Upper lobe of left lung (tissue), 6 donors: ENCODE results near the gene KRT85. TPM values are rescaled to one million over a fixed set of nuclear protein-coding genes. Genes with fewer than 3 reads are reported as not detected.

Source experiments
- ATAC-seq, 2 donors: fragments of 200-7000 bp; cut with Tn5 transposase; one replicate each; pipeline ENCODE4 v1.9.1; 2022; ENCODE audit warnings: mild to moderate bottlenecking in 2 of 2, moderate library complexity in 2 of 2; ENCODE audit not compliant: low FRiP score in 2 of 2
- DNase-seq, 2 donors: peaks; one replicate each; pipeline ENCODE4 v3.0.0-alpha.2; 2019 to 2020
- H3K27ac ChIP-seq, 4 donors: fragments of 200-600 bp; sonication (generic); one replicate each; pipeline ENCODE4 v1.5.1; 2016 to 2019
- H3K27me3 ChIP-seq, 4 donors: fragments of 200-600 bp; sonication (generic); one replicate each; pipeline ENCODE4 v1.5.1; 2017 to 2019
- H3K36me3 ChIP-seq, 4 donors: fragments of 200-600 bp; sonication (generic); one replicate each; pipeline ENCODE4 v1.5.1; 2016 to 2019
- H3K4me1 ChIP-seq, 4 donors: fragments of 200-600 bp; sonication (generic); one replicate each; pipeline ENCODE4 v1.5.1; 2018 to 2019
- H3K4me3 ChIP-seq, 4 donors: fragments of 200-600 bp; sonication (generic); one replicate each; pipeline ENCODE4 v1.5.1; 2017 to 2019; ENCODE audit warnings: mild to moderate bottlenecking in 2 of 4, moderate library complexity in 1 of 4
- H3K9me3 ChIP-seq, 4 donors: fragments of 200-600 bp; sonication (generic); one replicate each; pipeline ENCODE4 v1.5.1; 2018 to 2019
- EP300 ChIP-seq, 4 donors: sonication (generic); formaldehyde crosslinking; IDR thresholded peaks; one replicate each; pipeline ENCODE4 v1.5.1; 2017; ENCODE audit warnings: antibody characterized with exemption in 4 of 4, control low read depth in 2 of 4
- POLR2A ChIP-seq, 4 donors: fragments of 450-650 bp; IDR thresholded peaks; one replicate each; pipeline ENCODE4 v1.5.1; 2016 to 2017; ENCODE audit warnings: antibody characterized with exemption in 4 of 4, mild to moderate bottlenecking in 2 of 4
- POLR2AphosphoS5 ChIP-seq, 2 donors: sonication (generic); formaldehyde crosslinking; IDR thresholded peaks; one replicate each; pipeline ENCODE4 v1.5.1; 2017; ENCODE audit warnings: antibody characterized with exemption in 2 of 2
- WGBS, 2 donors: methylation state at CpG; one replicate each; pipeline ENCODE4 v1.1.5; 2017 to 2018; 5-methylcytosine and 5-hydroxymethylcytosine counted together
- total RNA-seq, 6 donors: library from RNA; depleted of rRNA in 4 of 6; stranded (reverse); fragments of >200 nt in 4 of 6; gene quantifications; one replicate each; pipeline versions ENCODE4 v1.1.0 to v1.2.1, GENCODE V29; 2016 to 2021
- TF ChIP-seq, protein P1 (sequence below), 6 experiments: fragments of 450-650 bp in 4 of 6; fragments of 200-600 bp in 2 of 6; sonication (generic) in 2 of 6; IDR thresholded peaks; one replicate each; pipeline ENCODE4 v1.5.1; 2016 to 2019; ENCODE audit warnings: antibody characterized with exemption in 6 of 6
- donor health status: DM: no; HTN: no; CAD: no; lungs with moderate emphysema.
- donor health status: DM: no; HTN: yes; CAD: no; lungs with severe emphysema.

The KRT85 gene
- total RNA-seq, 6 donors from 2014 or later = not detected

DNA sequence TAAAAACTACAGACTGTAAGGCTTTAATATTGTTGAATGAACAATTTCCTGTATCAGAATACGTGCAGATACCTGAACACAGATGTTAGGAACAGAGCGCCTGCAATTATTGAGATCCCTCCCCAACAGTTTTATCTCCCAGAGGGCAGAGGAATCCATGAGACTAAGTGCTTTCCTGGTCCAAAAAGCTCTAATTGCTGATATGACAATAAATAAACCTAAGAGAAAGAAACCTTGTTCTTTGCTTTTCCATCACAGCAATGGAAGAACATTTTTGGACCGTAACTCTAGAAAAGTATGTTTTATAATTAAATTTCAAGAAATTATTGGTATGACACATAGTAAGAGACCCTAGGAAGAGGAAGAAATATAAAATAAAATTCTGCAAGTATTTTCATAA lies 33.1 kb downstream of the KRT85 start:
- Histone ChIP-seq H3K27me3 (no peaks in the 10 kb centered on the region), H3K4me1 (no peaks in the 10 kb centered on the region), H3K9me3 (peaks cover 0 to 8% (median 0%) of the 10 kb centered on the region in 4 donors), H3K27ac (no peak overlapping the region), H3K36me3 (no peaks in the 10 kb centered on the region), H3K4me3 (no peak overlapping the region)
- 83 to 87% methylated on average over 3 of the region's 3 CpGs for WGBS, 2 donors
- ATAC-seq (no peak), DNase-seq (no peak)
- no peak for TF ChIP-seq POLR2AphosphoS5 (IDR thresholded peaks at IDR 0.05)
- TF ChIP-seq EP300 (IDR thresholded peaks at IDR 0.05) = no peak
- no peak for TF ChIP-seq POLR2A (IDR thresholded peaks at IDR 0.05)
- TF ChIP-seq, protein P1, sequence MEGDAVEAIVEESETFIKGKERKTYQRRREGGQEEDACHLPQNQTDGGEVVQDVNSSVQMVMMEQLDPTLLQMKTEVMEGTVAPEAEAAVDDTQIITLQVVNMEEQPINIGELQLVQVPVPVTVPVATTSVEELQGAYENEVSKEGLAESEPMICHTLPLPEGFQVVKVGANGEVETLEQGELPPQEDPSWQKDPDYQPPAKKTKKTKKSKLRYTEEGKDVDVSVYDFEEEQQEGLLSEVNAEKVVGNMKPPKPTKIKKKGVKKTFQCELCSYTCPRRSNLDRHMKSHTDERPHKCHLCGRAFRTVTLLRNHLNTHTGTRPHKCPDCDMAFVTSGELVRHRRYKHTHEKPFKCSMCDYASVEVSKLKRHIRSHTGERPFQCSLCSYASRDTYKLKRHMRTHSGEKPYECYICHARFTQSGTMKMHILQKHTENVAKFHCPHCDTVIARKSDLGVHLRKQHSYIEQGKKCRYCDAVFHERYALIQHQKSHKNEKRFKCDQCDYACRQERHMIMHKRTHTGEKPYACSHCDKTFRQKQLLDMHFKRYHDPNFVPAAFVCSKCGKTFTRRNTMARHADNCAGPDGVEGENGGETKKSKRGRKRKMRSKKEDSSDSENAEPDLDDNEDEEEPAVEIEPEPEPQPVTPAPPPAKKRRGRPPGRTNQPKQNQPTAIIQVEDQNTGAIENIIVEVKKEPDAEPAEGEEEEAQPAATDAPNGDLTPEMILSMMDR (IDR thresholded peaks at IDR 0.05) = no peak

- no peak for TF ChIP-seq POLR2A (IDR thresholded peaks at IDR 0.05)
- TF ChIP-seq, protein P1 (IDR thresholded peaks at IDR 0.05) = no peak
- no peak for TF ChIP-seq EP300 (IDR thresholded peaks at IDR 0.05)
- H3K27me3 ChIP-seq = no peaks in the 10 kb centered on the region
- H3K4me3 ChIP-seq = no peak overlapping the region
- H3K36me3 ChIP-seq = no peaks in the 10 kb centered on the region
- no peak overlapping the region for H3K27ac ChIP-seq
- DNase-seq (no peak), ATAC-seq (no peak)
- 43 to 53% methylated on average over 3 of the region's 3 CpGs for WGBS, 2 donors
- no peaks in the 10 kb centered on the region for H3K4me1 ChIP-seq
- peaks cover 0 to 8% (median 0%) of the 10 kb centered on the region in 4 donors for H3K9me3 ChIP-seq
Measured at GRCh38 chr12:52333321-52333720, 34.0 kb downstream of the KRT85 start.

DNA sequence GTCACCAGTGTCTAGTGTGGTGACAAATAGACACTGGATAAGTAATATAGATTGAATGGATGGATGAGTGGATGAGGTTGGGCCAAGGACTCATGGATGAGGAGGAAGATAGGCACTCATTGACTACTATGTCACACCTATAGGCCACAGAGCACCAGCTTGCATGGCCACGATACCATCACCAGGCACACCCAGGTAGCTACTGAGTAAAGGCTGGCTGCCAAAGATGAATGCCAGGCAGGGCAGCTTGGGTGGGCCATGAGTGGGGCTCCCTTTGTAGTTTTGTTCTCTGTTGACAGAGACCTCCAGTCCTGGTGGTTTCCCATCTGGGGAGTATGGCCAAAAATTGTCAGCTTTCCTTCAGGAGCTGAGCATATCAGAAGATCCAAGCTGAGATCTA lies 34.9 kb downstream of the KRT85 start:
- DNase-seq = no peak
- no peak overlapping the region for H3K27ac ChIP-seq
- H3K36me3 ChIP-seq = no peaks in the 10 kb centered on the region
- no peak for ATAC-seq
- peaks cover 0 to 8% (median 0%) of the 10 kb centered on the region in 4 donors for H3K9me3 ChIP-seq
- peaks cover 0 to under 1% (median 0%) of the 10 kb centered on the region in 4 donors for H3K4me1 ChIP-seq
- 80 to 88% methylated on average over 1 of the region's 1 CpG for WGBS, 2 donors
- no peak overlapping the region for H3K4me3 ChIP-seq
- no peaks in the 10 kb centered on the region for H3K27me3 ChIP-seq
- TF ChIP-seq EP300 (IDR thresholded peaks at IDR 0.05) = no peak
- TF ChIP-seq POLR2AphosphoS5 (IDR thresholded peaks at IDR 0.05) = no peak
- TF ChIP-seq, protein P1 (IDR thresholded peaks at IDR 0.05) = no peak
- no peak for TF ChIP-seq POLR2A (IDR thresholded peaks at IDR 0.05)

DNA sequence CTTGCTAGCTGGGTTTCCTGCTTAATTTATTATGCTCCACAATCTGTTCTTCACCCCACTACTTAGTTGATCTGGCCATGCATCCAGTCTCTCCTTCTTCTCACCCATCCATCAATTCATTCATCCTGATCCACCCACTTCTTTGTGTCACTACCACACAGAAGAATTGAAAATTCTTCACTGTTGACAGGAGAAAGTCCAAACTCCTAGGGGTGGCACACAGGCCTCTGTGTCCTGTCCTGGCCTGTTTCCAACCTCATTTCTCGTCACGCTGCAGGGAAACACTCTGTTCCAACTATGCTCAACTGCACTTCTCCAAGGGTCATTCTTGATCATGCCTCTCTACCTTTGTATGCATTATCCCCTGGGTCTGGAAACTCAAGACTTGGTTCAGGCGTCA lies 35.4 kb downstream of the KRT85 start:
- Histone ChIP-seq H3K36me3 (no peaks in the 10 kb centered on the region), H3K4me1 (peaks cover 0 to 3% (median 0%) of the 10 kb centered on the region in 4 donors), H3K4me3 (no peak overlapping the region), H3K27ac (no peak overlapping the region), H3K27me3 (no peaks in the 10 kb centered on the region), H3K9me3 (peaks cover 0 to 8% (median 0%) of the 10 kb centered on the region in 4 donors)
- TF ChIP-seq, protein P1 (IDR thresholded peaks at IDR 0.05) = no peak
- TF ChIP-seq POLR2A (IDR thresholded peaks at IDR 0.05) (no peak), EP300 (IDR thresholded peaks at IDR 0.05) (no peak), POLR2AphosphoS5 (IDR thresholded peaks at IDR 0.05) (no peak)
- ATAC-seq (no peak), DNase-seq (no peak)
- 76 to 94% methylated on average over 3 of the region's 3 CpGs for WGBS, 2 donors

DNA sequence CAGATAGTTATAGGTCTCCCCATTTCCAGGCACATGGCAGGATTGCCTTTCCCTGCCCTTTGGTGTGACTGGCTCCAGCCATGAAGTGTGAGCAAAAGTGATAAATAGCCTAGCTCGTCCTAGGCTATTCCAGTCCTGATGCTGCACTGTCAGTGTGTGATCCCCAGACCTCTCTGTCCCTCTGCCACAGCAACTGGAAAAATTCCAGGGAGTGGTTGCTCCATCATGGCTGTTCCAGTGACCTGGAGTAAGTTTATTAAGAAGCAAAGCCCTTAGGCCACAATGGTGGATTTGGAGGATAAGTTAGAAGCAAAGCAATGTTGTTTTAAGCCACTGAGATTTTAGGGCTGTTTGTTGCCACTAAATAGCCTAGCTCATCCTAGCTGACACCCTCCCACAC lies 36.2 kb downstream of the KRT85 start:
- WGBS, 2 donors = 82% methylated on average over 1 of the region's 1 CpG; no CpG with 5 or more reads in 1 of the 2 donors
- DNase-seq (no peak), ATAC-seq (no peak)
- Histone ChIP-seq H3K9me3 (peaks cover 0 to 4% (median 0%) of the 10 kb centered on the region in 4 donors), H3K27me3 (no peaks in the 10 kb centered on the region), H3K4me3 (no peak overlapping the region), H3K4me1 (peaks cover 0 to 3% (median 0%) of the 10 kb centered on the region in 4 donors), H3K27ac (no peak overlapping the region), H3K36me3 (no peaks in the 10 kb centered on the region)
- no peak for TF ChIP-seq POLR2A (IDR thresholded peaks at IDR 0.05)
